DLD1 (cell line): ENCODE measurements around the gene TELO2.
"Not testable (repeated sequence)": the region's sequence is repeated elsewhere in the genome, so short reads cannot be mapped to it uniquely, and the experiment has no call there.

Source experiments
- in situ Hi-C: cut with HindIII; loops from 2 replicates; pipeline ENCODE4 v1.10.0; 2017; ENCODE audit warnings: low sequenced_read_pairs

The TELO2 gene

GRCh38 chr16:1474796-1475551, 18.2 kb upstream of the TELO2 start, which contains the start of gene CLCN7:
Gene CLCN7, minus strand, starts transcription at chr16:1475028. Its CDS starts 54 bp downstream, at chr16:1474974.
- in situ Hi-C loops, result no loop called here

DNA sequence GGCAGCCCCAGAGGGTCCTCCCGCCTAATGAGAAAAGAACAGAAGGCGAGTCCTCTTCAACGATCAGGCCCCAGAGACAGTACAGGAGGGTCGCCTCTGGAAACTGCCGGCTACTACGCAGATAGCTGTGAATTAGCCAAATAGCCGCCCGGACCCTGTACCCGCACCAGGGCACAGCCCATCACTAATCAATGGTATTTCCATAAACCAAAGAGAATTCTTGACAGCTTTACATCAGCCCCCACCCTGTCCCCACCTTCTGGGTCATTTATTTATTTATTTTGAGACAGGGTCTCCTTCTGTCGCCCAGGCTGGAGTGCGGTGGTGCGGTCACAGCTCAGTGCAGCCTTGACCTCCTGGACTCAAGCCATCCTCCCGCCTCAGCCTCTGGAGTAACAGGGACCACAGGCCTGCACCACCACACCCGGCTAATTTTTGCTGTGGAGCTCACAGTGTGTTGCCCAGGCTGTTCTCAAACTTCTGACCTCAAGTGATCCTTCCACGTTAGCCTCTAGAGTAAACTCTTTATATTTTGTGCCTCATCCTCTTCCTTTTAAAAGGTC, 17.5 kb upstream of the TELO2 start:
- in situ Hi-C loops, result no loop called here

GRCh38 chr16:1477033-1477432, 16.1 kb upstream of the TELO2 start:
- in situ Hi-C loops, result no loop called here

DNA sequence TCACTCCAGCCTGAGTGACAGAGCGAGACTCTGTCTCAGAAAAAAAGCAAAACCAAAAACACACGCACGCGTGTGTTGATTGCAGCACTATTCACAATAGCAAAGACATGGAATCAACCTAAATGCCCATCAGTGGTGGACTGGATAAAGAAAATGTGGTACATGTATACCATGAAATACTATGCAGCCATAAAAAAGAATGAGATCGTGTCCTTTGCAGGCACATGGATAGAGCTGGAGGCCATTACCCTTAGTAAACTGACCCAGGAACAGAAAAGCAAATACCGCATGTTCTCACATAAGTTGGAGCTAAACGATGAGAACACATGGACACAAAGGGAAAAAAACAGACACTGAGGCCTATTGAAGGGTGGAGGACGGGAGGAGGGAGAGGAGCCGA, 14.2 kb upstream of the TELO2 start:
- in situ Hi-C loops, result not testable (repeated sequence)

DNA sequence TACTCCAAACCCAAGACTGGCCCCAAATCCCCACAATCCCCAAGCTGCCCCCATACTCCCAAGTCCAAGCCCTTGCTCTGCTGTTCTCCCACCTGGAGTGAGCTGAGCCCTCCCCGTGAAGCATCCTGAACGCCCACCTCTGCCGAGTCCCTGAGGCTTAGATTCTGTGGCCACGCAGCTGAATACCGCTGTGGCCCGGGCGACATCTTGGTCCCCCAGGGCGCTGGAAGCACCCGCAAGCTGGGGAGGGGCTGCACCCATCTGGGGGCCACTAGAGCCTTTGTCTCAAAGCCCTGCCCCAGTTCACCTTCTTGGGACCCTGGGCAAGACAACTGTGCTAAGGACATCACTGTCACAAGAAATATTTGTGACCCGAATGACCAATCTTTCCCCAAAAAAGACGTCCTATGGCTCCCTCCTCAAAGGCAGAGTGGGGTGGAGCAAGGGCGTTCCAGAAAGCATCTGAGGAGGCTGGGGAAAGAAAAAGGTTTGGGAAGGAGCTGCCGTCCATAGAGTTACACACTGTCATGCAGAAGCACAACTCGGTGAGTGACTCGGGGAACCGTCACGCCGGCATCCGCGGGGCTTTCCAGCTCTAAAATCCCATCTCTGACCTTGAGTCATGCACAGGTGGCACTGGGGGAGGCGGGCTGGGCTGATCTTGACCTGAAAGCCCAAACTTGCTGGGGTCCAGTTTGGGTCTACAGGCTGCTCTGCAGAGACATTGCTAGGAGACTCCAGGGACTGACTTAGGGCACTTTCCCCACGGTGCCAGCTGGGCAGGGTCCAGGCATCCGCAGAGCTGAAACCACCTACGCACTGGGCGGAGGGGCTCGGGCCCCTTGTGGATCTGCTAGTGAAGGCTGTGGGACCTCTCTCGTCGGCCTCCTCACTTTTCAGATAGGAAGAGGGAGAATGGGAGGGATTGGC, 11.0 kb upstream of the TELO2 start:
- in situ Hi-C loops, result no loop called here

- in situ Hi-C loops, result no loop called here
These were observed 7.2 kb upstream of the TELO2 start for GRCh38 chr16:1485847-1486496.

- in situ Hi-C loops, result no loop called here
These were observed 6.4 kb upstream of the TELO2 start for GRCh38 chr16:1486551-1487390.

- in situ Hi-C loops, result no loop called here
These were observed 5.6 kb upstream of the TELO2 start for GRCh38 chr16:1487395-1488053.

- in situ Hi-C loops, result no loop called here
These were observed 5.0 kb upstream of the TELO2 start for GRCh38 chr16:1488054-1488601.

GRCh38 chr16:1488619-1489018, 4.5 kb upstream of the TELO2 start, which contains the start of gene PTX4:
Gene PTX4, minus strand, starts transcription at chr16:1488944. Its CDS starts 35 bp downstream, at chr16:1488909.
- in situ Hi-C loops, result no loop called here

DNA sequence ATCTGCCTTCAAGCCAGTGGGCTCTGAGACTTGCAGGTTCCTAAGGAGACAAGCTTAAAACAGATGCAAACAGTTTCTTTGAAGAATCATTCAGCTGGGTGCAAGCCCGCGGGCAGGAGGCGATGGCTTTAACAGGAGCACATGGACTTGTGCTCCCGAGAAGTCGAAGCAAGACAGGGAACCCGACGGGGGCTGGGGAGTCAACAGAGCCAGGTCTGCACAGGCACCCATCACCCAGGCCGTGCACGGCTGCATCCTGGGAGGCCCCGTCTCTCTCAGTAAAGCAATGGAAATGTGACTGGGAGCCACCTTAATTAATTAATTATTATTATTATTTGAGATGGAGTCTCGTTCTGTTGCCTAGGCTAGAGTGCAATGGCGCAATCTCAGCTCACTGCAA, 4.1 kb upstream of the TELO2 start:
- in situ Hi-C loops, result no loop called here

DNA sequence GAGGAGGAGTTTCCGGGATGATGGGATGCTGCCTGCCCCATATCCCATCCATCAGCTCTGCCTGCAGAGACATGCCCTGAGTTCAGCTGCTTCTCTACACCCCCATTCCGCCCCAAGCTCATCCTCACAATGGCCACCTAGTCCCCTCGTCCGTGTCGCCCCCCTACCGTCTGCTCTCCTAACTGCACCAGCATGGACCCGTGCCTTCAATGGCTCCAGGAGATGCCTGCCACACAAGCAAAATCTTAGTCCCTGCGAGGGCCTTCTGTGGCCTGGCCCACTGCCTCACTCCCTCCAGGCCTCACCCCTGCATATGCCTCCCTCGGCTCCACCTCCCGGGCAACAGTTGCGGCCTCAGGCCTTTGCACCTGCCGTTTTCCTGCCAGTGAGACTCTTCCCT, 1.8 kb upstream of the TELO2 start:
- in situ Hi-C loops, result no loop called here

DNA sequence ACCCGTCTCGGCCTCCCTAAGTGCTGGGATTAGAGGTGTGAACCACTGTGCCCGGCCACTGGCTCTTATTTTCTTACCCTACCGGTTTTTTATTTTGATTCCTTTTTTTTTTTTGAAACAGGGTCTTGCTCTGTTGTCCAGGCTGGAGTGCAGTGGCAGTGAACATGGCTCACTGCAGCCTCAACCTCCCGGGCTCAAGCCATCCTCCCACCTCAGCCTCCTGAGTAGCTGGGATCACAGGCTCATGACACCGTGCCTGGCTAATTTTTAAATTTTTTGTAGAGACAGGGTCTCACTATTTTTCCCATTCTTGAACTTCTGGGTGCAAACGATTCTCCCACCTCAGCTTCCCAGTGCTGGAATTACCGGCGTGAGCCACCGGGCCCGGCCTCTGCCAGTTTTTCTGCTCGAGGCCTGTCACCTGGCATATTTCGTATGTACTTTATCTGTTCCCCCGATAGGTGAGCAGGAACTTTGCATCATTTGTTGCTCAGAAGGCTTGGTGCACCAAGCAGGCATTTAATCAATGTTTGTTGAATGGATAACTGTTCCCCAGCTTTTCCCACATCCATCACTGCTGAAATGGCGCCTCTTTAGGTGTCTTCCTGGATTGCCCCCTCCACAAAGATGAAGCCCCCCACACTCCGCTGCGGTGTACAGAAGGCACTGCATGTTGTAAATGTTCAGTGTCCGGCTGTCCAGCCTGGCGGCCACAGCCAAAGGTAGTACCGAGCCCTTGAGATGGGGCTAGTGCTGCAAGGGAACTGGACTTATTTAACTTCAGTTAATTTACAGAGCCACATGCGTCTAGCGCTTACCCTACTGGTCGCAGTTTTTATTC, 858 bp upstream of the TELO2 start:
- in situ Hi-C loops, result no loop called here

- in situ Hi-C loops, result no loop called here
These were observed 560 bp downstream of the TELO2 start for GRCh38 chr16:1493746-1494094.

DNA sequence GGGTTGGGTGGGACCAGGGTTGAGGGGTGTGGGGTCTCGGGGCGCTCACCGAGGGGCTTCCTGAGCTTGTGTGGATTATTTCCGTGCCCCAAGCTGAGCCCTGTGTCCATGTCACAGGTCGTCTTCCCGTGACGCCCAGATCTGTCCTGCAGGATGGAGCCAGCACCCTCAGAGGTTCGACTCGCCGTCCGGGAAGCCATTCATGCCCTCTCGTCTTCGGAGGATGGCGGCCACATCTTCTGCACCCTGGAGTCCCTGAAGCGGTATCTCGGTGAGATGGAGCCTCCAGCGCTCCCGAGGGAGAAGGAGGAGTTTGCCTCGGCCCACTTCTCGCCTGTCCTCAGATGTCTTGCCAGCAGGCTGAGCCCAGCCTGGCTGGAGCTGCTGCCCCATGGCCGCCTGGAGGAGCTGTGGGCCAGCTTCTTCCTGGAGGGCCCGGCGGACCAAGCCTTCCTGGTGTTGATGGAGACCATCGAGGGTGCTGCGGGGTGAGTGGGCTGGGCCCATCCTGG, 1.0 kb downstream of the TELO2 start:
- in situ Hi-C loops, result no loop called here

- in situ Hi-C loops, result no loop called here
These were observed 1.6 kb downstream of the TELO2 start for GRCh38 chr16:1494711-1495110.

DNA sequence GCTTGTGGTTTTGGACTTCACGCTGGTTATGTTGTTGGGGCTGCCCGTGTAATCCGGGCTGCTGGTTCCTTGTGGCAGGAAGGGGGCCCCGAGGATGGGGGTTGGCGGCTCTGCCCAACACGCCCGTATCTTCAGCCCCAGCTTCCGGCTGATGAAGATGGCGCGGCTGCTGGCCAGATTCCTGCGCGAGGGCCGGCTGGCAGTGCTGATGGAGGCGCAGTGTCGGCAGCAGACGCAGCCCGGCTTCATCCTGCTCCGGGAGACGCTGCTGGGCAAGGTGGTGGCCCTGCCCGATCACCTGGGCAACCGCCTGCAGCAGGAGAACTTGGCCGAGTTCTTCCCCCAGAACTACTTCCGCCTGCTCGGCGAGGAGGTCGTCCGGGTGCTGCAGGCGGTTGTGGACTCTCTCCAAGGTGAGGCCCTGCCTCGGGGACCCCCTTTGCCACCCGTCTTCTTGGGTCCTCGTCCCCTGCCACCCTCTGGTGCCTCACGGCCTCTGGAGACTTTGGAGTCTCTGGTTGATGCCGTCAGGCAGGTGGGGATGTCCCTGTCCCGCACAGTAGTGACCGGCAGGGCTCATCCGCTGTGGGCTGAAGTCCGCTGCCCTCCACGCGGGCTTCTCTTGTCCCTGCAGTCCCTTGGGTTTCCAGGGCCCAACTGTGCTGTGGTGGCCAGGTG, 2.2 kb downstream of the TELO2 start:
- in situ Hi-C loops, result no loop called here

DNA sequence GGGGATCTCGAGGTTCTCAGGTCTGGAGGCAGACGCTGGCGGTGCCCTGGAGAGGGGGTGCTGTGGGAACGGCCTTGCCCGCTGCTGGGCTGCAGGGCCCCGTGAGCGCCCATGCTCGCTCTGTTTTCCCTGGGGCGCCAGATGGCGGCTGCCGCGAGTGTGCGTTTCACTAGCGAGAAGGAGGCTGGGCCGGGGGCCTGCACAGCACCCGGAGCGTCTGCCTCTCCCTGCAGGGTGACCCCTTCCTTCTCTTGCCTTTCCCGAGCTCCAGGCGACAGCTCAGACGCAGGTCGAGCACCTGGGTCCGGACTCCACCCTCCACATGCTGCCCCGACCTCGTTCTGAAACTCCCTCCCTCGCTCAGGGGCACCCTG, 2.7 kb downstream of the TELO2 start:
- in situ Hi-C loops, result no loop called here
